Cardiac muscle cell (in vitro differentiated cells and primary cell): ENCODE results near the gene ZNF628. TPM values are rescaled to one million over a fixed set of nuclear protein-coding genes. Genes with fewer than 3 reads are reported as not detected.

Experiments used
- DNase-seq, 2 donors: peaks; one replicate each; pipeline versions ENCODE4 v3.0.0 to v3.0.0-alpha.2; 2010 to 2017; ENCODE audit warnings: low read depth in 1 of 2, low spot score in 1 of 2
- H3K27ac ChIP-seq: fragments of 200-600 bp; sonication (generic); 2 replicates; pipeline ENCODE4 v1.5.1; 2016
- H3K27me3 ChIP-seq: fragments of 200-600 bp; sonication (generic); 2 replicates; pipeline ENCODE4 v1.6.0; 2016; ENCODE audit warnings: control low read depth
- H3K36me3 ChIP-seq: fragments of 200-600 bp; sonication (generic); 2 replicates; pipeline ENCODE4 v1.5.1; 2016; ENCODE audit warnings: control low read depth
- H3K4me1 ChIP-seq: fragments of 200-600 bp; sonication (generic); 2 replicates; pipeline ENCODE4 v1.8.1; 2017; ENCODE audit warnings: low read depth, mild to moderate bottlenecking, mixed run types
- H3K4me3 ChIP-seq: fragments of 200-600 bp; sonication (generic); 2 replicates; pipeline ENCODE4 v1.5.1; 2016; ENCODE audit warnings: mild to moderate bottlenecking
- H3K9me3 ChIP-seq: fragments of 200-600 bp; sonication (generic); 2 replicates; pipeline ENCODE4 v1.5.1; 2017; ENCODE audit warnings: low read depth, mild to moderate bottlenecking, control low read depth
- CTCF ChIP-seq: IDR thresholded peaks from 2 replicates; pipeline ENCODE4 v1.5.1; 2012; ENCODE audit warnings: low read depth, mild to moderate bottlenecking, low read length
- polyA plus RNA-seq: library from polyadenylated mRNA; unstranded; fragments of >200 nt; fragmentation: Nextera tagmentation; extraction: Ambion mirVana; gene quantifications from 2 replicates; pipeline ENCODE4 v1.2.1, GENCODE V29; 2016
- total RNA-seq: library from RNA; depleted of rRNA; stranded (reverse); fragments of >200 nt; gene quantifications from 2 replicates; pipeline ENCODE4 v1.2.3, GENCODE V29; 2016

Gene ZNF628
- total and polyA plus RNA-seq, 2 experiments from 2014 or later = 0.95 to 15.7 TPM

- no peaks in the 10 kb centered on the region for H3K36me3 ChIP-seq
- H3K27me3 ChIP-seq = no peaks in the 10 kb centered on the region
- no peaks in the 10 kb centered on the region for H3K4me1 ChIP-seq
- H3K9me3 ChIP-seq = no peaks in the 10 kb centered on the region
- no peak overlapping the region for H3K4me3 ChIP-seq
- no peak for DNase-seq
- no peak for TF ChIP-seq CTCF
- H3K27ac ChIP-seq = no peak overlapping the region
Measured at GRCh38 chr19:55471266-55471665, 5.2 kb upstream of the ZNF628 start.

GRCh38 chr19:55472463-55472862 lies 4.0 kb upstream of the ZNF628 start:
- Histone ChIP-seq H3K4me3 (no peak overlapping the region), H3K4me1 (no peaks in the 10 kb centered on the region), H3K9me3 (no peaks in the 10 kb centered on the region), H3K27ac (no peak overlapping the region), H3K27me3 (no peaks in the 10 kb centered on the region), H3K36me3 (no peaks in the 10 kb centered on the region)
- DNase-seq = peak in 1 of 2 donors; percentile 62
- TF ChIP-seq CTCF = no peak

- H3K27me3 ChIP-seq = no peaks in the 10 kb centered on the region
- no peaks in the 10 kb centered on the region for H3K36me3 ChIP-seq
- no peak for TF ChIP-seq CTCF
- DNase-seq = no peak
- H3K27ac ChIP-seq = no peak overlapping the region
- no peaks in the 10 kb centered on the region for H3K9me3 ChIP-seq
- H3K4me1 ChIP-seq = peaks cover 3% of the 10 kb centered on the region
- H3K4me3 ChIP-seq = no peak overlapping the region
Measured at GRCh38 chr19:55473225-55474012, 3.0 kb upstream of the ZNF628 start.

- no peaks in the 10 kb centered on the region for H3K9me3 ChIP-seq
- no peak for DNase-seq
- no peaks in the 10 kb centered on the region for H3K36me3 ChIP-seq
- TF ChIP-seq CTCF = no peak
- peaks cover 3% of the 10 kb centered on the region for H3K4me1 ChIP-seq
- no peak overlapping the region for H3K4me3 ChIP-seq
- no peaks in the 10 kb centered on the region for H3K27me3 ChIP-seq
- H3K27ac ChIP-seq = no peak overlapping the region
Measured at GRCh38 chr19:55474269-55475265, 1.9 kb upstream of the ZNF628 start.

- H3K27me3 ChIP-seq = no peaks in the 10 kb centered on the region
- H3K9me3 ChIP-seq = no peaks in the 10 kb centered on the region
- TF ChIP-seq CTCF = no peak
- DNase-seq = no peak
- no peak overlapping the region for H3K4me3 ChIP-seq
- peaks cover 2% of the 10 kb centered on the region for H3K36me3 ChIP-seq
- peaks cover 3% of the 10 kb centered on the region for H3K4me1 ChIP-seq
- no peak overlapping the region for H3K27ac ChIP-seq
Measured at GRCh38 chr19:55477905-55478304, 1.5 kb downstream of the ZNF628 start.
